Effector memory CD8-positive, alpha-beta T cell (primary cell): Measurements from ENCODE around the gene SLC7A11.
"Not testable (repeated sequence)": the region's sequence is repeated elsewhere in the genome, so short reads cannot be mapped to it uniquely, and the experiment has no call there.

Experiments
- ATAC-seq: fragments of 150-1000 bp; cut with Tn5 transposase; replicated peaks from 2 replicates; pipeline ENCODE4 v1.10.0; 2021; ENCODE audit warnings: mild to moderate bottlenecking, moderate library complexity
- DNase-seq, 3 experiments: peaks; one replicate each; pipeline ENCODE4 v3.0.0; 2021
- H3K27ac Mint-ChIP-seq, 2 donors: one replicate each; pipeline ENCODE4 v1.8.0; 2022; ENCODE audit warnings: mild to moderate bottlenecking in 2 of 2, mixed read lengths in 2 of 2, moderate library complexity in 2 of 2
- H3K27me3 Mint-ChIP-seq, 2 donors: one replicate each; pipeline ENCODE4 v1.8.0; 2022; ENCODE audit warnings: mixed read lengths in 2 of 2
- H3K36me3 Mint-ChIP-seq: one replicate; pipeline ENCODE4 v1.8.0; 2022; ENCODE audit warnings: mild to moderate bottlenecking, moderate library complexity, mixed read lengths; ENCODE audit not compliant: insufficient read depth
- H3K4me1 Mint-ChIP-seq, 2 donors: one replicate each; pipeline ENCODE4 v1.8.0; 2022; ENCODE audit warnings: low read depth in 2 of 2, mixed read lengths in 2 of 2
- H3K4me3 Mint-ChIP-seq, 2 donors: one replicate each; pipeline ENCODE4 v1.8.0; 2022; ENCODE audit warnings: mild to moderate bottlenecking in 2 of 2, mixed read lengths in 2 of 2, moderate library complexity in 2 of 2
- H3K9me3 Mint-ChIP-seq, 2 donors: one replicate each; pipeline ENCODE4 v1.8.0; 2022; ENCODE audit warnings: mixed read lengths in 2 of 2

Gene SLC7A11

GRCh38 chr4:138237132-138237531 lies 5.0 kb downstream of the SLC7A11 start:
- H3K9me3 Mint-ChIP-seq, H3K27ac Mint-ChIP-seq, DNase-seq, H3K4me3 Mint-ChIP-seq, ATAC-seq, H3K4me1 Mint-ChIP-seq, H3K27me3 Mint-ChIP-seq, H3K36me3 Mint-ChIP-seq: not testable (repeated sequence)

- no peaks in the 10 kb centered on the region for H3K4me1 Mint-ChIP-seq
- H3K9me3 Mint-ChIP-seq = peaks cover 0 to 3% of the 10 kb centered on the region in 2 donors
- H3K27me3 Mint-ChIP-seq = no peaks in the 10 kb centered on the region
- H3K36me3 Mint-ChIP-seq = no peaks in the 10 kb centered on the region
- ATAC-seq = no peak
- no peak overlapping the region for H3K27ac Mint-ChIP-seq
- no peak for DNase-seq
- H3K4me3 Mint-ChIP-seq = no peak overlapping the region
These were observed 6.1 kb downstream of the SLC7A11 start for GRCh38 chr4:138236037-138236436.

- no peak for ATAC-seq
- no peaks in the 10 kb centered on the region for H3K27me3 Mint-ChIP-seq
- no peak for DNase-seq
- H3K36me3 Mint-ChIP-seq = no peaks in the 10 kb centered on the region
- no peak overlapping the region for H3K27ac Mint-ChIP-seq
- H3K9me3 Mint-ChIP-seq = peaks cover 0 to 3% of the 10 kb centered on the region in 2 donors
- no peak overlapping the region for H3K4me3 Mint-ChIP-seq
- H3K4me1 Mint-ChIP-seq = no peaks in the 10 kb centered on the region
These were observed 6.7 kb downstream of the SLC7A11 start for GRCh38 chr4:138235419-138235952.

GRCh38 chr4:138234248-138234647 lies 7.9 kb downstream of the SLC7A11 start:
- ATAC-seq = no peak
- no peaks in the 10 kb centered on the region for H3K4me1 Mint-ChIP-seq
- no peaks in the 10 kb centered on the region for H3K27me3 Mint-ChIP-seq
- DNase-seq = no peak
- peaks cover 0 to 3% of the 10 kb centered on the region in 2 donors for H3K9me3 Mint-ChIP-seq
- H3K4me3 Mint-ChIP-seq = no peak overlapping the region
- no peaks in the 10 kb centered on the region for H3K36me3 Mint-ChIP-seq
- H3K27ac Mint-ChIP-seq = no peak overlapping the region

GRCh38 chr4:138233313-138234034 lies 8.7 kb downstream of the SLC7A11 start:
- no peaks in the 10 kb centered on the region for H3K36me3 Mint-ChIP-seq
- H3K4me3 Mint-ChIP-seq = no peak overlapping the region
- H3K27me3 Mint-ChIP-seq = no peaks in the 10 kb centered on the region
- H3K9me3 Mint-ChIP-seq = peaks cover 0 to 3% of the 10 kb centered on the region in 2 donors
- no peak for ATAC-seq
- no peak overlapping the region for H3K27ac Mint-ChIP-seq
- H3K4me1 Mint-ChIP-seq = no peaks in the 10 kb centered on the region
- DNase-seq = no peak

- no peaks in the 10 kb centered on the region for H3K36me3 Mint-ChIP-seq
- H3K27ac Mint-ChIP-seq = no peak overlapping the region
These were observed 9.8 kb downstream of the SLC7A11 start for GRCh38 chr4:138232364-138232763.

GRCh38 chr4:138230048-138230447 lies 12.1 kb downstream of the SLC7A11 start:
- no peaks in the 10 kb centered on the region for H3K27me3 Mint-ChIP-seq
- H3K4me3 Mint-ChIP-seq = no peak overlapping the region
- H3K9me3 Mint-ChIP-seq = peaks cover 0 to 3% of the 10 kb centered on the region in 2 donors
- H3K27ac Mint-ChIP-seq = no peak overlapping the region
- no peaks in the 10 kb centered on the region for H3K36me3 Mint-ChIP-seq
- DNase-seq (no peak), ATAC-seq (no peak)
- no peaks in the 10 kb centered on the region for H3K4me1 Mint-ChIP-seq

More at GRCh38 chr4:138232364-138232763, 9.8 kb downstream of the SLC7A11 start:
- Mint-ChIP-seq H3K4me1 (no peaks in the 10 kb centered on the region), H3K4me3 (no peak overlapping the region), H3K9me3 (peaks cover 0 to 3% of the 10 kb centered on the region in 2 donors), H3K27me3 (no peaks in the 10 kb centered on the region)
- DNase-seq = no peak
- ATAC-seq = no peak

- no peaks in the 10 kb centered on the region for H3K36me3 Mint-ChIP-seq
- peaks cover 0 to 3% of the 10 kb centered on the region in 2 donors for H3K9me3 Mint-ChIP-seq
- DNase-seq = no peak
- no peaks in the 10 kb centered on the region for H3K4me1 Mint-ChIP-seq
- no peak overlapping the region for H3K27ac Mint-ChIP-seq
- H3K4me3 Mint-ChIP-seq = no peak overlapping the region
- ATAC-seq = no peak
- H3K27me3 Mint-ChIP-seq = no peaks in the 10 kb centered on the region
These were observed 13.0 kb downstream of the SLC7A11 start for GRCh38 chr4:138229160-138229559.

GRCh38 chr4:138226351-138226750 lies 15.8 kb downstream of the SLC7A11 start:
- H3K4me1 Mint-ChIP-seq = no peaks in the 10 kb centered on the region
- ATAC-seq = no peak

GRCh38 chr4:138225477-138225876 lies 16.7 kb downstream of the SLC7A11 start:
- Mint-ChIP-seq H3K9me3 (no peaks in the 10 kb centered on the region), H3K36me3 (no peaks in the 10 kb centered on the region), H3K4me3 (no peak overlapping the region), H3K27ac (no peak overlapping the region), H3K27me3 (no peaks in the 10 kb centered on the region), H3K4me1 (no peaks in the 10 kb centered on the region)
- DNase-seq = no peak
- no peak for ATAC-seq

More at GRCh38 chr4:138226351-138226750, 15.8 kb downstream of the SLC7A11 start:
- no peak for DNase-seq
- H3K36me3 Mint-ChIP-seq = no peaks in the 10 kb centered on the region
- no peaks in the 10 kb centered on the region for H3K27me3 Mint-ChIP-seq
- no peak overlapping the region for H3K4me3 Mint-ChIP-seq
- no peak overlapping the region for H3K27ac Mint-ChIP-seq
- no peaks in the 10 kb centered on the region for H3K9me3 Mint-ChIP-seq

GRCh38 chr4:138224614-138225013 lies 17.5 kb downstream of the SLC7A11 start:
- Mint-ChIP-seq H3K4me3 (no peak overlapping the region), H3K27me3 (no peaks in the 10 kb centered on the region), H3K36me3 (no peaks in the 10 kb centered on the region), H3K4me1 (no peaks in the 10 kb centered on the region), H3K9me3 (no peaks in the 10 kb centered on the region), H3K27ac (no peak overlapping the region)
- ATAC-seq = no peak
- no peak for DNase-seq

- Mint-ChIP-seq H3K4me3 (no peak overlapping the region), H3K4me1 (no peaks in the 10 kb centered on the region), H3K27ac (no peak overlapping the region), H3K9me3 (no peaks in the 10 kb centered on the region), H3K36me3 (no peaks in the 10 kb centered on the region), H3K27me3 (no peaks in the 10 kb centered on the region)
- no peak for ATAC-seq
- DNase-seq = no peak
These were observed 18.8 kb downstream of the SLC7A11 start for GRCh38 chr4:138223231-138223910.

GRCh38 chr4:138222046-138222445 lies 20.1 kb downstream of the SLC7A11 start:
- Mint-ChIP-seq H3K27me3 (no peaks in the 10 kb centered on the region), H3K9me3 (no peaks in the 10 kb centered on the region), H3K4me3 (no peak overlapping the region), H3K4me1 (no peaks in the 10 kb centered on the region), H3K27ac (no peak overlapping the region), H3K36me3 (no peaks in the 10 kb centered on the region)
- DNase-seq = no peak
- ATAC-seq = no peak

GRCh38 chr4:138218976-138219375 lies 23.2 kb downstream of the SLC7A11 start:
- no peak for ATAC-seq
- Mint-ChIP-seq H3K27me3 (no peaks in the 10 kb centered on the region), H3K9me3 (no peaks in the 10 kb centered on the region), H3K27ac (no peak overlapping the region), H3K36me3 (no peaks in the 10 kb centered on the region), H3K4me1 (no peaks in the 10 kb centered on the region), H3K4me3 (no peak overlapping the region)
- DNase-seq = no peak
